Esophagus squamous epithelium (tissue), 5 donors: Measurements from ENCODE around the gene SMYD1. TPM values are rescaled to one million over a fixed set of nuclear protein-coding genes. Genes with fewer than 3 reads are reported as not detected.

Source experiments
- DNase-seq: peaks from one replicate; lab custom pipeline; 2025; lab: John Stamatoyannopoulos, UW
- H3K27ac ChIP-seq, 4 donors: fragments of 200-600 bp; sonication (generic); one replicate each; pipeline ENCODE4 v1.5.1; 2016 to 2019; ENCODE audit warnings: mild to moderate bottlenecking in 1 of 4
- H3K27me3 ChIP-seq, 4 donors: fragments of 200-600 bp; sonication (generic); 1 replicate in 3 of 4; 2 replicates in 1 of 4; pipeline versions ENCODE4 v1.5.1 to v1.6.0; 2017 to 2021; ENCODE audit warnings: antibody characterized with exemption in 1 of 4
- H3K36me3 ChIP-seq, 3 donors: fragments of 200-600 bp; sonication (generic); one replicate each; pipeline ENCODE4 v1.5.1; 2016 to 2019
- H3K4me1 ChIP-seq, 3 donors: fragments of 200-600 bp; sonication (generic); one replicate each; pipeline ENCODE4 v1.5.1; 2017 to 2019
- H3K4me3 ChIP-seq, 4 donors: fragments of 200-600 bp; sonication (generic); 1 replicate in 3 of 4; 2 replicates in 1 of 4; pipeline ENCODE4 v1.5.1; 2016 to 2019; ENCODE audit warnings: mild to moderate bottlenecking in 2 of 4, moderate library complexity in 1 of 4
- H3K9me3 ChIP-seq, 3 donors: fragments of 200-600 bp; sonication (generic); one replicate each; pipeline ENCODE4 v1.5.1; 2016 to 2019
- CTCF ChIP-seq, 6 experiments: fragments of 450-650 bp in 4 of 6; fragments of 200-600 bp in 2 of 6; sonication (generic) in 2 of 6; IDR thresholded peaks; one replicate each; pipeline ENCODE4 v1.5.1; 2016 to 2019; ENCODE audit warnings: antibody characterized with exemption in 6 of 6, mild to moderate bottlenecking in 4 of 6, moderate library complexity in 4 of 6
- POLR2A ChIP-seq, 4 donors: fragments of 450-650 bp; IDR thresholded peaks; one replicate each; pipeline ENCODE4 v1.6.1; 2017; ENCODE audit warnings: antibody characterized with exemption in 4 of 4, mild to moderate bottlenecking in 4 of 4, moderate library complexity in 3 of 4
- WGBS, 2 donors: methylation state at CpG; one replicate each; pipeline ENCODE4 v1.1.5; 2018; 5-methylcytosine and 5-hydroxymethylcytosine counted together
- intact Hi-C: fragments of 100-400 bp; cut with DNase I; formaldehyde crosslinking; loops from one replicate; pipeline ENCODE4 v1.15.0; 2022
- total RNA-seq, 4 donors: library from RNA; depleted of rRNA; stranded (reverse); fragments of >200 nt; gene quantifications; one replicate each; pipeline ENCODE4 v1.1.0, GENCODE V29; 2016
- donor health status: DM: yes; HTN: yes; CAD: no.

Gene SMYD1
- total RNA-seq, 4 donors from 2014 or later: 0.27 TPM; not detected in 3

DNA sequence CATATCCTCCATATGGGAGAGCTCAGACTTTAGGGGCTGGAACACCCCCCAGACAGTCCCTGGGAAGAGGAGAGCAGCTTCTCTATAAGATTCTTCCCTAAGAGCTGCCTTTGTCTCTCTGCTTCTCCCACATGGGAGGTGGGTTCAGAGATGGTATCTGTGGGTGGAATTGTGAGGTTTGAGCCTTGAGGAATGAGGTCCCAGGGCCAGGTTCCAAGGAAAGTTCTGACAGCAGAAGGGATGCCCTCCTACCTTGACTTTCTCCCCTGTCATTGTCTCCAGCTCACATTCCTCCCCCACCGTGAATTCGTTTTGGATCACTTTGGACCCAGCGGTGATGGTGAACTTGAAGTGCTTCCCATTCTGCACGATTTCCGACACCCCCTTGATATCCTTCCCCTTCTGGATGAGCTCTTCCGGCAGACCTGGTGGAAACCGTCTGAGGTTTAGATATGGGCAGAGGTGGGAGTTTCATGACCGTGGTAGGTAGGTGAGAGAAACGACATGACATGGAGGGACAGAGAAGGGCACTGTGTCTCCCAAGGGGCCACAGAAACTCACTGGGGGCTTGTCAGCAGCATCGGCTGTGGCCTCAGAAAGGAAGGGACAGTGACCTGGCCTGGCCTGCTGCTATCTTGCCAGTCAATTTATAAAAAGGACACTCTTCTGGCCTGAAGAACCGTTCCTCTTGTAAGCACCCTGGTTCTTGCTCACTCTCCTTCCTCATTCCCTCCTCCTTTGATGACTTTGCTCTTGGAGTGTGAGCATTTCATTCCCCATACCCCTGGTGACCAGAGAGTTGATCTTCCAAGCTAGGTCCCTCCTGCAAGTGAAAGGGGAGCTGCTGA is 58.5 kb downstream of the SMYD1 start:
- no peaks in the 10 kb centered on the region for H3K36me3 ChIP-seq
- H3K27me3 ChIP-seq: peaks cover 0 to 46% (median 0%) of the 10 kb centered on the region in 4 donors
- no peaks in the 10 kb centered on the region for H3K9me3 ChIP-seq
- H3K4me1 ChIP-seq: no peaks in the 10 kb centered on the region
- no peak overlapping the region for H3K27ac ChIP-seq
- WGBS, 2 donors: 79 to 83% methylated on average over 10 to 11 of the region's 11 CpGs
- TF ChIP-seq CTCF (IDR thresholded peaks at IDR 0.05) (no peak), POLR2A (IDR thresholded peaks at IDR 0.05) (no peak)
- intact Hi-C loops: no loop called here
- H3K4me3 ChIP-seq: no peak overlapping the region
- DNase-seq: no peak

- H3K27me3 ChIP-seq: peaks cover 0 to 46% (median 0%) of the 10 kb centered on the region in 4 donors
- no peak for TF ChIP-seq CTCF (IDR thresholded peaks at IDR 0.05)
- TF ChIP-seq POLR2A (IDR thresholded peaks at IDR 0.05): no peak
- 80 to 84% methylated on average over 2 to 3 of the region's 3 CpGs for WGBS, 2 donors
- no peaks in the 10 kb centered on the region for H3K4me1 ChIP-seq
- intact Hi-C loops: no loop called here
- no peak overlapping the region for H3K27ac ChIP-seq
- DNase-seq: no peak
- H3K4me3 ChIP-seq: no peak overlapping the region
- no peaks in the 10 kb centered on the region for H3K9me3 ChIP-seq
- H3K36me3 ChIP-seq: no peaks in the 10 kb centered on the region
Observed at GRCh38 chr2:88126772-88127637, 59.4 kb downstream of the SMYD1 start.

DNA sequence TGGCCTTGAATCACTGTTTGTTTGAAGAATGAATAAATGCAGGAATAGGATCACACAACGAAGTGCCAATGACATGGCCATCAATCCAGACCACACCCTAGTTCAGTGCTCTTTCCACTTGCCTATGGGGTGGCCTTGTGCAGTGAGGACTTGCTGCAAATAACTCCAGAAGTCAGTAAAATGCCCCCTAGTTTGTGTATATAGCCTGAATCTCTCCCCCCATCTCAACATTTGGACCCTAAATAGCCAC is 59.9 kb downstream of the SMYD1 start:
- no peaks in the 10 kb centered on the region for H3K36me3 ChIP-seq
- H3K4me1 ChIP-seq: no peaks in the 10 kb centered on the region
- intact Hi-C loops: no loop called here
- H3K27ac ChIP-seq: no peak overlapping the region
- peaks cover 0 to 42% (median 0%) of the 10 kb centered on the region in 4 donors for H3K27me3 ChIP-seq
- H3K9me3 ChIP-seq: no peaks in the 10 kb centered on the region
- no peak for TF ChIP-seq POLR2A (IDR thresholded peaks at IDR 0.05)
- no peak for TF ChIP-seq CTCF (IDR thresholded peaks at IDR 0.05)
- no peak for DNase-seq
- H3K4me3 ChIP-seq: no peak overlapping the region
- 18 to 25% methylated on average over 1 of the region's 1 CpG for WGBS, 2 donors

DNA sequence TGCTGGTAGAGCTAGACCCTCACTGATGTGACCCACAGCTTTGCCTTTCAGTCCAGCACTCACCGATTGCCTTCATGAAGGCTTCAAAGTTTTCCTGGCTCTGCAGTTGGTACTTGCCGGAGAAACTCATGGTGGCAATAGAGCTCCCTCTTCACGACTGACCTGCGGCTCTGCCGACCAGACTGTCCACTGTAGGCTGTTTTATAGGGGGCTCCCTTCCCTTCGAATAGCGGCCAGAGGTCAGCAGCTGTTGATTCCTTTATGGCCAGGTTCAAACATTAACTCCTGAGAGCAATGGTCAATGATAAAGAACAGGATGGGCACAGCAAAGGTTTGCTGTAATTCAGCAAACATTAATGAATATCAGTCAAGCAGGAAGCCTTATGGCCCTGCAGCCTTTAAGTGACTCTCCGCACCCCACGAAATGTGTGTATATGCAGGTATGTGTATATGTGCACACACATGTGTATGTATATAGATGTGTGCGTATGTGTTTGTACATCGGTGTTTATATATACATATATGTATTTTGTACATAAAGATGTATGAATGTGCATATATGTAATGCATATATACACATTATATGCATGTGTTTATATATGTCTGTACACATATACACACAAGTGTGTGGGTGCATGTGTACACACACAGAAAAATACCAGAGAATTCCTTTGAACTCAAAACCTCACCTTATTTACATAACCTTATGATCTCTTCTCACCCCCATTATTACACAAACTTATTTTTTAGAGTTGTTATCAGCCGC is 60.4 kb downstream of the SMYD1 start, which contains the start of gene FABP1:
Gene FABP1 (minus strand): TSS at position 175 of the 766 bp plus-strand sequence. CDS start 45 bp downstream, at position 130.
- TF ChIP-seq CTCF (IDR thresholded peaks at IDR 0.05) (no peak), POLR2A (IDR thresholded peaks at IDR 0.05) (no peak)
- Histone ChIP-seq H3K4me3 (no peak within 1 kb of the TSS), H3K27ac (no peak within 1 kb of the TSS), H3K27me3 (peaks cover 0 to 41% (median 0%) of the 10 kb centered on the region in 4 donors), H3K9me3 (no peaks in the 10 kb centered on the region), H3K36me3 (no peaks in the 10 kb centered on the region), H3K4me1 (no peaks in the 10 kb centered on the region)
- no peak for DNase-seq
- 80 to 88% methylated on average over 7 to 12 of the region's 12 CpGs for WGBS, 2 donors
- intact Hi-C loops: no loop called here
